DND-41 (cell line): ENCODE data around the gene ZNF83.

ENCODE experiments used
- ATAC-seq: fragments of 200-7000 bp; cut with Tn5 transposase; 3 replicates; pipeline ENCODE4 v1.9.1; 2021; ENCODE audit warnings: low read depth; ENCODE audit not compliant: insufficient read depth
- DNase-seq: peaks from one replicate; pipeline ENCODE4 v3.0.0-alpha.2; 2020
- H2AFZ ChIP-seq: 2 replicates; pipeline ENCODE4 v1.6.0; 2012; ENCODE audit warnings: low read depth, low read length
- H3K27ac ChIP-seq: 2 replicates; pipeline ENCODE4 v1.5.1; 2012; ENCODE audit warnings: low read length, inconsistent platforms
- H3K27me3 ChIP-seq: fragments of 200-600 bp; sonication (generic); 2 replicates; pipeline ENCODE4 v1.6.0; 2012; ENCODE audit warnings: low read length, mild to moderate bottlenecking, inconsistent platforms; ENCODE audit not compliant: insufficient read depth, poor library complexity
- H3K36me3 ChIP-seq: 2 replicates; pipeline ENCODE4 v1.5.1; 2012; ENCODE audit warnings: low read length, inconsistent platforms; ENCODE audit not compliant: insufficient read depth
- H3K4me1 ChIP-seq: 2 replicates; pipeline ENCODE4 v1.5.1; 2012; ENCODE audit warnings: mild to moderate bottlenecking, low read length; ENCODE audit not compliant: insufficient read depth
- H3K4me2 ChIP-seq: 2 replicates; pipeline ENCODE4 v1.6.0; 2012; ENCODE audit warnings: mild to moderate bottlenecking, moderate library complexity, low read length, inconsistent platforms; ENCODE audit not compliant: insufficient read depth
- H3K4me3 ChIP-seq, 2 experiments: fragments of 200-600 bp in 1 of 2; shearing (Covaris generic) in 1 of 2; 2 replicates each; pipeline ENCODE4 v1.5.1; 2012 to 2016; ENCODE audit warnings: inconsistent platforms in 2 of 2, low read length in 2 of 2, mild to moderate bottlenecking in 2 of 2, low read depth in 1 of 2, moderate library complexity in 1 of 2
- H3K79me2 ChIP-seq: 2 replicates; pipeline ENCODE4 v1.6.0; 2012; ENCODE audit warnings: low read length, inconsistent platforms; ENCODE audit not compliant: insufficient read depth
- H3K9ac ChIP-seq: 2 replicates; pipeline ENCODE4 v1.6.0; 2012; ENCODE audit warnings: low read depth, mild to moderate bottlenecking, inconsistent platforms, low read length, moderate library complexity
- H3K9me3 ChIP-seq: 2 replicates; pipeline ENCODE4 v1.5.1; 2012; ENCODE audit warnings: low read length, moderate library complexity, mild to moderate bottlenecking, inconsistent platforms; ENCODE audit not compliant: insufficient read depth, severe bottlenecking
- H4K20me1 ChIP-seq: 2 replicates; pipeline ENCODE4 v1.6.0; 2012; ENCODE audit warnings: low read length; ENCODE audit not compliant: insufficient read depth
- EZH2 ChIP-seq: IDR thresholded peaks from 3 replicates; pipeline ENCODE4 v1.6.1; 2012; ENCODE audit warnings: borderline replicate concordance, low read depth, mild to moderate bottlenecking, moderate library complexity, low read length, inconsistent platforms; ENCODE audit not compliant: severe bottlenecking
- TF ChIP-seq, protein P1 (sequence below): IDR thresholded peaks from 2 replicates; pipeline ENCODE4 v1.5.1; 2012; ENCODE audit warnings: borderline replicate concordance, low read length, moderate library complexity, mild to moderate bottlenecking; ENCODE audit not compliant: poor library complexity, severe bottlenecking; ENCODE audit errors: extremely low read depth

Gene ZNF83

DNA sequence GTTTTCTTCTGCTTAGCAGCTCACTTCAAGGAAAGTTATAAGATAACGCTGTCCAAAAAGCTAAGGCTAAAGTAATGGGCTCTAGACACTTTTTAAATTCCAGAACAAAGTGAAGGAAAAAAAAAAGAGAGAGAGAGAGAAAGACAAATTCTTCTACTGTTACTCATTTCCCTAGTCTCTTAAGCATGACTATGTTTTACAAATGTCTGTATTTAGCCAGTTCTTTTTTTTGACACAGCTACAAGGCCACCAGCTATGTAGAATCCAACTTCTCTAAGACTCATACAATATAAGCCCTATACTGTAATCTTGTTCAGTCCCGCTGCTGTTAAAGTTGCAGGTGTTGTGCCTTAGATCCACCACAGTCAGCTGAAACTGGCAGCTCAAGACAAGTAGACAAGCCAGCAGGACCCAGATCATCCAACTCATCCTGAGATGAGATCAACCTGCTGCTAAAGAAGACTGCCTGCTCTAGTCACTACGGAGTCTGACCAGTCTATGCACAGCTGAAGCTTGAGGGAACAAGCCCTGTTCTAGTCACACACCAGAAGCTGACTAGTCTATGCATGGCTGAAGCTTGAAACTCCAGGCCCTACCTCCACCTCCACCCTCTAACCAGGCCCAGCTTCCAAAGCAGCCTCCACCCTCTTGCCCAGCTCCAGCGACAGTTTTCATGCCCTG, 10.3 kb upstream of the ZNF83 start:
- no peak overlapping the region for H3K9ac ChIP-seq
- peaks cover 14% of the 10 kb centered on the region for H3K9me3 ChIP-seq

DNA sequence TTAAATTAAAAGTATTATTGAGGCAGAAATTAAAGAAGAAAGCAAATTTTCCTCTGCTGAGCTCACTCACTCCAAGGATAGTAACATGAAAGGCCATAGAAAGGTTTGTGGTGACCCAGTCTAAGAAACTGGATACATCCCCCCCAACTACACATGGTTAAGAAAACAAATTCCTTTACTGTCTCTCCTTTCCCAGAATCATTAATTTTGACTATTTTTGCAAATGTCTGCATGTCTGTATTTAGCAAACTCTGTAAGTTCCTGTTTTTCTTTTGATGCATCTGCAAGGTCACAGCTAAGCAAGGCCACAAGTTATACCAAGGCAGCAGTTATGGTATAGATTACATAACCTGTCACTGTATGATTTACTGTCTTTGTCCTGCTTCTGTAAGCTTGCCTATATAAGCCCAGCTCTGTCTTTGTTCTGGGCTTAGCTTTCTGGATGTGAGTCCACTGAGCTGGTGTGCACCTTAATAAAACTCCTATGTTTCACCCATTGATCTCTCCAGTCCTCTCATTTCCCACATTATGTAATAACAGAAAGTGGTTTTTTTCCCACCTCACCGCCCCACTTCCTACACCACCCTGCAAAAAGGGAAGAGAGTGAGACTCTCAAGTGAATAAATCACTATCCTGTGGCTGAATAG, 8.5 kb upstream of the ZNF83 start:
- Histone ChIP-seq H3K36me3 (peaks cover 32% of the 10 kb centered on the region), H3K9ac (no peak overlapping the region), H2AFZ (no peak overlapping the region), H3K4me3 (no peak overlapping the region), H3K4me1 (no peaks in the 10 kb centered on the region), H3K9me3 (peaks cover 14% of the 10 kb centered on the region), H3K79me2 (no peaks in the 10 kb centered on the region), H4K20me1 (no peaks in the 10 kb centered on the region), H3K4me2 (no peak overlapping the region), H3K27ac (no peak overlapping the region), H3K27me3 (no peaks in the 10 kb centered on the region)
- ATAC-seq (no peak), DNase-seq (no peak)
- TF ChIP-seq EZH2 = no peak
- TF ChIP-seq, protein P1, sequence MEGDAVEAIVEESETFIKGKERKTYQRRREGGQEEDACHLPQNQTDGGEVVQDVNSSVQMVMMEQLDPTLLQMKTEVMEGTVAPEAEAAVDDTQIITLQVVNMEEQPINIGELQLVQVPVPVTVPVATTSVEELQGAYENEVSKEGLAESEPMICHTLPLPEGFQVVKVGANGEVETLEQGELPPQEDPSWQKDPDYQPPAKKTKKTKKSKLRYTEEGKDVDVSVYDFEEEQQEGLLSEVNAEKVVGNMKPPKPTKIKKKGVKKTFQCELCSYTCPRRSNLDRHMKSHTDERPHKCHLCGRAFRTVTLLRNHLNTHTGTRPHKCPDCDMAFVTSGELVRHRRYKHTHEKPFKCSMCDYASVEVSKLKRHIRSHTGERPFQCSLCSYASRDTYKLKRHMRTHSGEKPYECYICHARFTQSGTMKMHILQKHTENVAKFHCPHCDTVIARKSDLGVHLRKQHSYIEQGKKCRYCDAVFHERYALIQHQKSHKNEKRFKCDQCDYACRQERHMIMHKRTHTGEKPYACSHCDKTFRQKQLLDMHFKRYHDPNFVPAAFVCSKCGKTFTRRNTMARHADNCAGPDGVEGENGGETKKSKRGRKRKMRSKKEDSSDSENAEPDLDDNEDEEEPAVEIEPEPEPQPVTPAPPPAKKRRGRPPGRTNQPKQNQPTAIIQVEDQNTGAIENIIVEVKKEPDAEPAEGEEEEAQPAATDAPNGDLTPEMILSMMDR = no peak

More for the DNA sequence above, 10.3 kb upstream of the ZNF83 start:
- TF ChIP-seq EZH2 = no peak
- TF ChIP-seq, protein P1 = no peak
- no peak for ATAC-seq
- Histone ChIP-seq H3K79me2 (no peaks in the 10 kb centered on the region), H3K27ac (no peak overlapping the region), H3K27me3 (no peaks in the 10 kb centered on the region), H3K4me2 (no peak overlapping the region), H4K20me1 (no peaks in the 10 kb centered on the region), H2AFZ (no peak overlapping the region), H3K36me3 (peaks cover 50% of the 10 kb centered on the region), H3K4me3 (no peak overlapping the region), H3K4me1 (no peaks in the 10 kb centered on the region)
- DNase-seq = no peak

DNA sequence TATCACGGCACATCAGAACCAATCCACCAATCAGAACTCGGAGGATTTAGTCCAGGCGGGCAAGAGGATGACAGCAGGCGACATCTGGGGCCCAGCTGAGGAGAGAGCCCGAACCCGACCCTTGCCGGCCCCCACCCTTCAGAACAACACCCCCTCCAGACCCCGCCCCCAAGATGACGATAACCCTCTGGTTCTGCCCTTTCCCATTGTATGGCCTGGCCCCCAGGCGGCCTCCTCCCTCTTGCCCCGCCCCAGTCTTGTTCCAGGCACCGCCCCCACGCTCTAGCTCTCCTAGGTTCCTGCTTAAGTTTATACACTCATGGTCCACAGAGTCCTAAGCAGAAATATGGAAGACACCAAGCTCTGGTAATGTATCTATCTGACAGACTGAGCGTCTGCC, 2.8 kb upstream of the ZNF83 start:
- DNase-seq (peak; percentile 23), ATAC-seq (no peak)
- Histone ChIP-seq H2AFZ (no peak overlapping the region), H3K4me1 (peaks cover 19% of the 10 kb centered on the region), H3K9ac (no peak overlapping the region), H3K27me3 (no peaks in the 10 kb centered on the region), H3K36me3 (no peaks in the 10 kb centered on the region), H3K4me2 (no peak overlapping the region), H3K4me3 (no peak overlapping the region), H3K27ac (no peak overlapping the region), H3K9me3 (no peaks in the 10 kb centered on the region), H4K20me1 (peaks cover 5% of the 10 kb centered on the region; the same call in 1 of the 2 replicates), H3K79me2 (peaks cover 19% of the 10 kb centered on the region)
- TF ChIP-seq, protein P1 = no peak
- TF ChIP-seq EZH2 = no peak
